HG03575 (cell line): ENCODE results near the gene SLC25A29.

ENCODE experiments used
- ATAC-seq: cut with Tn5 transposase; IDR thresholded peaks from one replicate; pipeline ENCODE4 v1.9.1; 2021; ENCODE audit not compliant: unreplicated experiment, insufficient number of reproducible peaks, low FRiP score; ENCODE audit errors: extremely low read depth

SLC25A29 gene

DNA sequence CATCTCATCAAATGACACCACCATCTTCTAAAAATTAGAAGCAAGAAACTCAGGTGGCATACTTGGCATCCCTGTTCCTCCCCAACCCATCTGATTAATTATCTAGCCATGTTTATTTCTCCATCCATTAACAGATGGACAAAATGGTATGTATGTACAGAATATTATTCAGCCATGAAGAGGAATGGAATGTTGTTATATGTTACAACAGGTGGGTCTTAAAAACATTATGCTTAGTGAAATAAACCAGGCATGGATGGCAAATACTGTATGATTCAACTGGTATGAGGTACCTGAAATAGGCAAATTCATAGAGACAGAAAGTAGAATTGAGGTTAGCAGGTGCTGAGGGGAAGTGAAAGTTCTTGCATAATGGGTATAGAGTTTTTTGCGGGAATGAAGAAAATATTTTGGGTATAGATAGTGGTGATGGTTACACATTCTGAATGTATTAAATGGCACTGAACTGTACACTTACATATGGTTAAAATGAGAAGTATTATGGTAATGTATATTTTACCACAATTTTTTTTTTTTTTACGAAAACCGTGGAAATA is 49.8 kb downstream of the SLC25A29 start:
- ATAC-seq, result peak; percentile 41

DNA sequence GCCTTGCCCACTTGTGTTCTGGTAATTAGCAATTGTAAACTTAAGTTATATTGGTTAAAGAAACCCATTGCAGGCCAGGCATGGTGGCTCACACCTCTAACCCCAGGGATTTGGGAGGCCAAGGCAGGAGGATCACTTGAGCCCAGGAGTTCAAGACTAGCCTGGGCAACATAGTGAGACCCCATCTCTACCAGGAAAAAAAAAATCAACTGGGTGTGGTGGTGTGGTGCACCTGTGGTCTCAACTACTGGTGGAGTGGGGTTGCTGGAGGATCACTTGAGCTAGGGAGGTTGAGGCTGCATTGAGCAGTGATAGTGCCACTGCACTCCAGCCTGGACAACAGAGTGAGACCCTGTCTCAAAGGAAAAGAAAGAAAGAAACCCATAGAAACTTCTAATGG is 53.6 kb downstream of the SLC25A29 start:
- ATAC-seq, result no peak

DNA sequence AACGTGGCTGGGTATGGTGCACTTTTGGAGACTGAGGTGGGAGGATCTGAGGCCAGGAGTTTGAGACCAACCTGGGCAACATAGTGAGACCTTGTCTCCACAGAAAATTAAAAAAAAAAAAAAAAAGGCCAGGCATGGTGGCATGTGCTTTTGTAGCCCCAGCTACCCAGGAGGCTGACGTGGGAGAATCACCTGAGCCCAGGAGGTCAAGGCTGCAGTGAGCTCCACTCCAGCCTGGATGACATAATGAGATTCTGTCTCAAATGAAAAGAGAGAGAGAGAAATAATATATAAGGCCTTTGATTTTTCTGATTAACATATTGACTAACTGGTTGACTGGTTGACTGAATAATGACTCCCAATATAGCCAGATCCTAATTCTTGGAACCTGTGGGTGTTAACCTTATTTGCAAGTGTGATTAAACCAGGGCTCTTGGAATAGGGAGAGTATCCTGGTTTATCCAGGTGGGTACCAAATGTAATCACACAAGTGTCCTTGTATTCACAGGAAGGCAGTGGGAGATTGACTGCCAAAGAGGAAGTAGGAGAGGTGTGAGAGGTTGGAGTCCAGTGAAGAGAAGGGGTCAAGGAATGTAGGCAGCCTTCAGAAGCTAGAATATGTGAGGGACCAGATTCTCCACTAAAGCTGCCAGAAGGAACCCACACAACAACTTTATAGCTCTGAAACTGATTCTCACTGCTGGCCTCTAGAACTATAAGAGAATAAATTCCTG is 55.3 kb downstream of the SLC25A29 start:
- ATAC-seq, result no peak

DNA sequence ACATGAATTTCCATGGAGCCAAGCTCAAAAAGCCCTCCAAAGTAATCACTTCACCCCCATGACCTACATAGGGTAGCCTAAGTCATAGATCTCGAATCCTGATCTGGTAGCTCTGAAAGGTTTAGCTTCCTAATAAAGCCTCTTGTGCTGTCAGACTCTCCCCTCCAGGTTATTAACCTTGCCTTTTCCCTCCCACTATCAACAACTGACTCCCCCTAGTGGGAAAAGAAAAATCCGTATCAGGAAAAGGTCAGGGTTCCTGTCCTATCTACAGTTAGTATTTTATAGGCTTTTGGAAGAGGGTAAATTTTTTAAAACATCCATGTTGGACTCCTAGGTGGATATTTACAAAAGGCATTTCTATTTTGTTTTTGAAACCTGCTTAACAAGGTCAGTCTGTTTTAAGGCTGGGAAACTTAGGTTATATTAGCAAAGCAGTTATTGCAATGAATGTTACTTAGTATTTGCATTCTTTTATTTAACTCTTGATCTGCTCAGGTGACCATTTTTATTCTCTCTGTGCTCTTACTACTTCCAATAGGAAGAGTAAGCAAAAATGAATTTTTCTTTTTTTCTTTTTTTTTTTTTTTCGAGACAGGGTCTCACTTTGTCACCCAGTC is 59.3 kb downstream of the SLC25A29 start:
- no peak for ATAC-seq

DNA sequence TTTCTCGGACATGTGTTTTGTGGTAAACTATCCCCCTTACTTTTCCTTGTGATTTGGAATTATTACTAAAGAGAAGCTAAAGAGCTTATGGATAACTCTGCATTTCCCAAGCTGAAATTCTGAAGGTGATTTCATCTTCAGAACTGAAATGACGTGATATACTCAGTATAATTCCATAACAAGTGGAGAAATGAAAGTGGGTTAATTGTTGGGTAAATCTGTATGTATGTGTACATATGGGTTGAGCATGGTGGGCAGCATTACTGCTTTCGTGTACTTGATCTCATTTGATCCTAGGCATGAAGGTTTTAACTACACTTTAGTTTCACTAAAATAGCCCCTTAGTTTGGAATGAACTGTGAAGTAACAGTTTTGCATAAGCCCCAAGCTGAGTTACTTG is 63.2 kb downstream of the SLC25A29 start:
- ATAC-seq, result no peak

DNA sequence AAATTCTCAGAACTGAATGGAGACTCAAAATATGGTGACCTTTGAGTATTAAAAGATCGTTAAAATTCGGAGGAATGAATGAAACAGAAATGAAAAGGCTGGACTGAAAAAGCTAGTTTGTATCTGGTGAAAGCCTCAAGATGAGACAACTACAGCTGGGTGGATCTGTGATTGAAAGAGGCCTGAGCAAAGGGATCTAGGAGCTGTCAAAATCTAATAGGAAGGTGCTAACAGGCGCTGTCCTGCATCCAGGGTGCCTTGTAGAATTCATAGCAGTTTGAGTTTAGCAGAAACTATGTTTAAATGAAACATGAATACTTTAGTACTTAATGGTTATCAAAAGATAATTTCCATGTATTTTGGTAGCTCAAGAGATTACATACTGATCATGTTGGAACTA is 65.0 kb downstream of the SLC25A29 start:
- no peak for ATAC-seq
